Keratinocyte (primary cell): Measurements from ENCODE around the gene SEC24B. TPM values are rescaled to one million over a fixed set of nuclear protein-coding genes. Genes with fewer than 3 reads are reported as not detected.

ENCODE experiments used
- DNase-seq: peaks from one replicate; pipeline ENCODE4 v3.0.0-alpha.2; 2011; ENCODE audit warnings: low read depth, missing footprints, low spot score
- FAIRE-seq: peaks from 2 replicates; lab custom pipeline; 2011; peaks lifted over from hg19 to GRCh38; lab: Jason Lieb, UNC
- H2AFZ ChIP-seq: 2 replicates; pipeline ENCODE4 v1.6.0; 2012; ENCODE audit warnings: low read length, control low read depth, inconsistent platforms; ENCODE audit not compliant: control insufficient read depth
- H3K27ac ChIP-seq: 2 replicates; pipeline ENCODE4 v1.5.1; 2011; ENCODE audit warnings: low read length; ENCODE audit not compliant: control insufficient read depth, insufficient read depth
- H3K27me3 ChIP-seq: 3 replicates; pipeline ENCODE4 v1.6.0; 2011; ENCODE audit warnings: low read length; ENCODE audit not compliant: control insufficient read depth, insufficient read depth; ENCODE audit errors: extremely low read depth
- H3K36me3 ChIP-seq, 2 experiments: 2 replicates in 1 of 2; 3 replicates in 1 of 2; pipeline ENCODE4 v1.5.1; 2011; ENCODE audit warnings: low read length in 2 of 2, mild to moderate bottlenecking in 1 of 2; ENCODE audit not compliant: control insufficient read depth in 2 of 2, insufficient read depth in 2 of 2; ENCODE audit errors: extremely low read depth in 1 of 2
- H3K4me1 ChIP-seq: 3 replicates; pipeline ENCODE4 v1.5.1; 2011; ENCODE audit warnings: low read length; ENCODE audit not compliant: control insufficient read depth, insufficient read depth; ENCODE audit errors: extremely low read depth
- H3K4me2 ChIP-seq: 3 replicates; pipeline ENCODE4 v1.6.0; 2011; ENCODE audit warnings: low read depth, low read length; ENCODE audit not compliant: control insufficient read depth, insufficient read depth; ENCODE audit errors: extremely low read depth
- H3K4me3 ChIP-seq, 3 experiments: fragments of 200-600 bp in 1 of 3; sonication (generic) in 1 of 3; 2 replicates in 2 of 3; 3 replicates in 1 of 3; pipeline ENCODE4 v1.5.1; 2011 to 2016; ENCODE audit warnings: low read length in 3 of 3, mild to moderate bottlenecking in 3 of 3, control low read depth in 2 of 3, inconsistent platforms in 1 of 3, low read depth in 1 of 3, mixed read lengths in 1 of 3, mixed run types in 1 of 3, moderate library complexity in 1 of 3; ENCODE audit not compliant: control insufficient read depth in 2 of 3, insufficient read depth in 2 of 3; ENCODE audit errors: extremely low read depth in 1 of 3
- H3K79me2 ChIP-seq: 2 replicates; pipeline ENCODE4 v1.6.0; 2012; ENCODE audit warnings: low read length; ENCODE audit not compliant: control insufficient read depth, insufficient read depth
- H3K9ac ChIP-seq: 3 replicates; pipeline ENCODE4 v1.6.0; 2011; ENCODE audit warnings: low read length; ENCODE audit not compliant: control insufficient read depth, insufficient read depth; ENCODE audit errors: extremely low read depth
- H3K9me1 ChIP-seq: 3 replicates; pipeline ENCODE4 v1.6.0; 2011; ENCODE audit warnings: low read length; ENCODE audit not compliant: control insufficient read depth, insufficient read depth; ENCODE audit errors: extremely low read depth
- H3K9me3 ChIP-seq: 2 replicates; pipeline ENCODE4 v1.5.1; 2012; ENCODE audit warnings: low read depth, low read length; ENCODE audit not compliant: control insufficient read depth
- H4K20me1 ChIP-seq: 3 replicates; pipeline ENCODE4 v1.6.0; 2011; ENCODE audit warnings: low read length; ENCODE audit not compliant: control insufficient read depth, insufficient read depth; ENCODE audit errors: extremely low read depth
- EZH2 ChIP-seq: IDR thresholded peaks from one replicate; pipeline ENCODE4 v1.6.1; 2012; ENCODE audit warnings: inconsistent platforms, mild to moderate bottlenecking, low read length, moderate library complexity
- dilution Hi-C: fragments of 300-500 bp; cut with MboI; formaldehyde crosslinking; loops from one replicate; pipeline ENCODE4 v1.7.0; 2020; ENCODE audit warnings: low sequenced_read_pairs; ENCODE audit not compliant: extremely low pct_ligation_motif_present
- polyA plus RNA-seq, 5 experiments: library from polyadenylated mRNA; depleted of rRNA in 3 of 5; stranded (reverse) in 3 of 5; stranded (forward) in 1 of 5; unstranded in 1 of 5; fragments of >200 nt; gene quantifications; 1 replicate in 1 of 5; 2 replicates in 3 of 5; 3 replicates in 1 of 5; pipeline versions ENCODE4 v1.2.1 to v1.2.3, GENCODE V29; 2011 to 2012; ENCODE audit warnings: missing spikeins in 2 of 5, low read depth in 1 of 5, low replicate concordance in 1 of 5
- TF ChIP-seq, protein P1 (sequence below), 3 experiments: IDR thresholded peaks in 1 of 3; conservative IDR thresholded peaks in 1 of 3; optimal IDR thresholded peaks in 1 of 3; 2 replicates in 2 of 3; 3 replicates in 1 of 3; pipeline versions ENCODE3 to v1.5.1; 2011; ENCODE audit warnings: low read length in 3 of 3, mild to moderate bottlenecking in 3 of 3, moderate library complexity in 2 of 3, control low read depth in 1 of 3, inconsistent platforms in 1 of 3; ENCODE audit not compliant: insufficient read depth in 2 of 3; ENCODE audit errors: extremely low read depth in 1 of 3

Gene SEC24B
- polyA plus RNA-seq, 1 donor (not counting 4 experiments of a cell fraction or from before 2014, with no cell fraction given): 53.4 TPM

DNA sequence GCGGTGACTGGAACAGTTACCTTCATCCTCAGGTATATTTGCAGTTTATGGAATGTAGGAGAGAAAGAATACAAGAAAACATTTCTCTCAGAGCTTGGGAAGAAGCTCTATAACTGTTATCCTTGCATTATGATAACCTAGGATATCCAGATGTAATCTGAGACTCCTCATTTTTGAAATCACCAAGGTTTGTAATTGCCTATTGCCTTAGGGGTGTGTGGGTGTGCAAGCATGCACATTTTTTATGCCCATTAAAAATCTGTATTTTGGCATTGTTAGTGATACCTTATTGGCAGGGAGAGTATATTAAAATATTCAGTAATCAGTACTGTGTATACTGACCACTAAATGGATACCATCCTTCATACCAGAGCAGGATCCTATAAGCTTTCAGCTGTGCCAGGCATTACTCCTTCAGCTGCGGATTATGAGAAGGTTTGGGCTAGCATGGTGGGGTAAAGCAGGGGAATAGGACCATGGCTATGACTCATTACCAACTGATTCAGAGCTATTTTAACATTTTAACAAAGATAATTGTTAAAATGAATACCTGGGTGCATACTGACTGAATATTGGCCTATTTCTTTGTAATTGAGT is 8.3 kb downstream of the SEC24B start:
- Histone ChIP-seq H3K4me1 (peaks cover 46% of the 10 kb centered on the region), H3K79me2 (peaks cover 90% of the 10 kb centered on the region), H3K4me3 (peak overlapping the region in 2 of 3 experiments; percentile 4 to 31)

DNA sequence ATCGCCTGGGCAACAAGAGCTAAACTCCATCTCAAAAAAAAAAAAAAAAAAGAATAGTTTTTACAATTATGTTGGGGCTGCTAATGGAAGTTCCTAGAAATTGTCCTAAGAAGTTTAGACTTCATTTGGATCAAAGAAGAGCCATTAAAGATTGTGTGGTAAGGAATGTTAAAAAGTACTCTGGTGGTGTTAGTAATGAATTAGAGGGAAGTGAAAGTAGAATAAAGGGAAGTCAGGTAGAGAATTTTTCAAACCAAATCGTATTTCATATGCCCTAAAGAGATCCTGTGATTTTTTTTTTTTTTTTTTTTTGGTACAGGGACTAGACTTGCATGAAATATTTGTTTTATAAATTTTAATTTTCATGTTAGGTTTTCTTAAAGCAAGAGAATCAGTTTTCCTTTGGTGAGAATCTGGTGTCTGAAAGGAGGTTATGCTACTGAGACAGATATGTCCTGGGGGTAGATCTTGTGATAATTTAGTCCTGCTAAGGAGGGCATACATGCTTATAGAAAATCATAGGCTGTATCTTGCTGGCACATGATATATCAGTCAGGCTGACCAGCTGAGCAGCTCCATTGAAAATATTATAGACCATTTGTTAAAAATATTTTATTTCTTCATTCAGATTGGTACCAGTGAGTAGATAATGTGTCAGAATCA is 10.7 kb downstream of the SEC24B start:
- Histone ChIP-seq H2AFZ (no peak overlapping the region), H3K4me2 (no peak overlapping the region), H3K9ac (no peak overlapping the region), H3K9me1 (no peaks in the 10 kb centered on the region), H3K79me2 (peaks cover 90% of the 10 kb centered on the region), H4K20me1 (peaks cover 3% of the 10 kb centered on the region), H3K4me3 (no peak overlapping the region), H3K36me3 (peaks cover 4 to 7% of the 10 kb centered on the region in 2 experiments), H3K4me1 (peaks cover 35% of the 10 kb centered on the region), H3K27ac (no peak overlapping the region), H3K9me3 (no peaks in the 10 kb centered on the region), H3K27me3 (no peaks in the 10 kb centered on the region)
- TF ChIP-seq, protein P1, sequence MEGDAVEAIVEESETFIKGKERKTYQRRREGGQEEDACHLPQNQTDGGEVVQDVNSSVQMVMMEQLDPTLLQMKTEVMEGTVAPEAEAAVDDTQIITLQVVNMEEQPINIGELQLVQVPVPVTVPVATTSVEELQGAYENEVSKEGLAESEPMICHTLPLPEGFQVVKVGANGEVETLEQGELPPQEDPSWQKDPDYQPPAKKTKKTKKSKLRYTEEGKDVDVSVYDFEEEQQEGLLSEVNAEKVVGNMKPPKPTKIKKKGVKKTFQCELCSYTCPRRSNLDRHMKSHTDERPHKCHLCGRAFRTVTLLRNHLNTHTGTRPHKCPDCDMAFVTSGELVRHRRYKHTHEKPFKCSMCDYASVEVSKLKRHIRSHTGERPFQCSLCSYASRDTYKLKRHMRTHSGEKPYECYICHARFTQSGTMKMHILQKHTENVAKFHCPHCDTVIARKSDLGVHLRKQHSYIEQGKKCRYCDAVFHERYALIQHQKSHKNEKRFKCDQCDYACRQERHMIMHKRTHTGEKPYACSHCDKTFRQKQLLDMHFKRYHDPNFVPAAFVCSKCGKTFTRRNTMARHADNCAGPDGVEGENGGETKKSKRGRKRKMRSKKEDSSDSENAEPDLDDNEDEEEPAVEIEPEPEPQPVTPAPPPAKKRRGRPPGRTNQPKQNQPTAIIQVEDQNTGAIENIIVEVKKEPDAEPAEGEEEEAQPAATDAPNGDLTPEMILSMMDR (optimal IDR thresholded peaks at IDR 0.05 in 1 of 3, IDR thresholded peaks at IDR 0.05 in 1 of 3, conservative IDR thresholded peaks at IDR 0.05 in 1 of 3; ENCODE audit: extremely low read depth in 1 of 3, insufficient read depth in 2 of 3, low read length in 3 of 3): no peak
- TF ChIP-seq EZH2: no peak
- DNase-seq (no peak), FAIRE-seq (no peak)
- dilution Hi-C loops: loop anchor here (25.0 kb wide), 1 partner anchor 543 kb away; no protein-coding TSS in a partner anchor

More for the DNA sequence above, 8.3 kb downstream of the SEC24B start:
- Histone ChIP-seq H2AFZ (no peak overlapping the region), H4K20me1 (peaks cover 3% of the 10 kb centered on the region), H3K27ac (peak overlapping the region; percentile 62), H3K4me2 (peak overlapping the region; percentile 84), H3K9me3 (no peaks in the 10 kb centered on the region), H3K9me1 (no peaks in the 10 kb centered on the region), H3K36me3 (peaks cover 0 to 4% of the 10 kb centered on the region in 2 experiments), H3K27me3 (no peaks in the 10 kb centered on the region), H3K9ac (no peak overlapping the region)
- dilution Hi-C loops: loop anchor here (25.0 kb wide), 1 partner anchor 545 kb away; no protein-coding TSS in a partner anchor
- DNase-seq (no peak), FAIRE-seq (peak; percentile 71)
- TF ChIP-seq, protein P1 (optimal IDR thresholded peaks at IDR 0.05 in 1 of 3, IDR thresholded peaks at IDR 0.05 in 1 of 3, conservative IDR thresholded peaks at IDR 0.05 in 1 of 3; ENCODE audit: extremely low read depth in 1 of 3, insufficient read depth in 2 of 3, low read length in 3 of 3): no peak
- TF ChIP-seq EZH2: no peak
